Measurements from ENCODE around the gene DNAJC5.

GRCh38 chr20:63967330-63968135 lies 72.6 kb downstream of the DNAJC5 start:
- no peak for TF ChIP-seq POLR2A (IDR thresholded peaks at IDR 0.05)
- TF ChIP-seq CTCF (IDR thresholded peaks at IDR 0.05), result no peak
- no peak for TF ChIP-seq POLR2AphosphoS5 (IDR thresholded peaks at IDR 0.05)

All from breast epithelium (tissue), 3 donors.